GM19193 (cell line): ENCODE data around the gene TMEM266.

Source experiments
- POLR2A ChIP-seq: IDR thresholded peaks from 4 replicates; pipeline ENCODE4 v1.6.1; 2011; ENCODE audit not compliant: insufficient read depth, insufficient read length; ENCODE audit errors: extremely low read depth

TMEM266 gene

GRCh38 chr15:76105911-76106310, 46.1 kb downstream of the TMEM266 start:
- TF ChIP-seq POLR2A = no peak

DNA sequence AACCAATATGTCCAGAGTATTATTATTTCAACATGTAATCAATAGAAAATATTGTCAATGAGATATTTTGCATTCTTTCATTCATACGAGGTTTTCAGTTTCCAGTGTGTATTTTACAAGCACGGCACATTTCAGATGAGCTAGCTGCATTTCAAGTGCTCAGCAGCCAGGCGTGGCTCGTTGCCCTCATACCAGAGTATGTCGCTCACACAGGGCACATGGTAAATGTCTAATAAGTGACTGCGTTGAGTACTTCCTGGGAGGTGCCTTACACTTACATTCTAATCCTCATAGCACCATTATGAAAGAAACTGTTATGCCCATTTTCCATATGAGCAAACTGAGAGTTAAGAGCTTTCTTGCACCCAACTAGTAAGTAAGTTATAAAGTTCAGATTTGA, 47.4 kb downstream of the TMEM266 start:
- no peak for TF ChIP-seq POLR2A

- TF ChIP-seq POLR2A = no peak
Observed at GRCh38 chr15:76108021-76108723, 48.4 kb downstream of the TMEM266 start.

GRCh38 chr15:76109046-76109445, 49.3 kb downstream of the TMEM266 start:
- no peak for TF ChIP-seq POLR2A

- TF ChIP-seq POLR2A = no peak
Observed at GRCh38 chr15:76114561-76114960, 54.8 kb downstream of the TMEM266 start.

- no peak for TF ChIP-seq POLR2A
Observed at GRCh38 chr15:76116138-76116885, 56.5 kb downstream of the TMEM266 start.

GRCh38 chr15:76117181-76117580, 57.4 kb downstream of the TMEM266 start:
- no peak for TF ChIP-seq POLR2A

GRCh38 chr15:76118767-76119166, 59.0 kb downstream of the TMEM266 start:
- no peak for TF ChIP-seq POLR2A

DNA sequence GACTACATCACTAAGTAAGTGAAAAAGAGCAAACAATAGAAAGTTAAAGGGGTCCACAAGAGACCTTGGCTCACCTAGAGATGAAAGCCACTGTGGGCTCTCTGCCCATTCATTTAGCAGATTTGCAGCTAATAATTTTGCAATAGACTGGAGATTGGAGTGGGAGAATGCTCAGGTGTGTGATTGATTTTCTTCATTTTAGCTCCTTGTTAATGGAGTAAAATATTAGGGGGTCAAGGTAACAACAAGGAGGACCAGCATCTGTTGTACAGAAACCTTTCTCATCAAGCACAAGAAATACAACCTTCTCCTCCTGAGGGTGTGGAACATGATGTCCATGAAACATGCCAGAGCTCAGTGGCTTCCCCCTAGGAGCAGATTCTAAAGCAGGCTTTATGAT, 63.2 kb downstream of the TMEM266 start:
- TF ChIP-seq POLR2A = no peak

DNA sequence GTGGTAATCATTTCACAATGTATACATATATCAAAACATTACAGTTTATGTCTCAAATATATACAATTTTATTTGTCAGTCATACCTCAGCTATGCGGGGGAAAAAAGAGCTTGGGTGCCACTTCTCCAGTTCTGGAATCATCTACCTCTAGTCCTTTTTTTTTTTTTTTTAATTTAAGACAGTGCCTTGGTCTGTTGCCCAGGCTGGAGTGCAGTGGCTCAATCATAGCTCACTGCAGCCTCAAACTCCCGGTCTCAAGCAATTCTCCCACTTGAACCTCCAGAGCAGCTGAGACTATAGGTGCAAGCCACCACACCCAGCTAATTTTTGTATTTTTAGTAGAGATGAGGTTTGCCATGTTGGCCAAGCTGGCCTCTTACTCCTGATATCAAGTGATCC, 67.4 kb downstream of the TMEM266 start:
- no peak for TF ChIP-seq POLR2A

DNA sequence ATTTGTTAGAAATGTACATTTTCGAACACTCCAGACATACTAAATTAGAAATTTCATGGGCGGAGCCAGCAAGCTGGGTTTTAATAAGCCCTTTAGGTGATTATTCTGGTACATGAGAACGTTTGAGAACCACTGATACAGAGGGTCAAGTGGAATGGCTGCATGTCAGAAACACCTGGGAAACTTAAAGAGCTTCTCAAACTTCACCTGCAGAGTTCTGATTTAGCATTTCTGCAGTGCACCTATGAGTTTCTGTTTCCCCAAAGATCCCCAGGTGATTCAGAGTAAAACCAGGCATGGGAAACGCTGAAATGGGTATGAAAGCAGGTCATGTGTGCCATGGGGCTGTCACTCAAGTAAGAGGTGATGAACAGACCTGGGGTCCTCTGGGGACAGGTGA, 68.1 kb downstream of the TMEM266 start:
- no peak for TF ChIP-seq POLR2A

GRCh38 chr15:76134537-76134936, 74.8 kb downstream of the TMEM266 start:
- TF ChIP-seq POLR2A = no peak

GRCh38 chr15:76135516-76135915, 75.7 kb downstream of the TMEM266 start:
- no peak for TF ChIP-seq POLR2A

- TF ChIP-seq POLR2A = no peak
Observed at GRCh38 chr15:76138436-76138835, 78.7 kb downstream of the TMEM266 start.

- TF ChIP-seq POLR2A = no peak
Observed at GRCh38 chr15:76139368-76140073, 79.7 kb downstream of the TMEM266 start.

GRCh38 chr15:76140074-76140464, 80.3 kb downstream of the TMEM266 start:
- TF ChIP-seq POLR2A = no peak
